ENCODE data around the gene TSPAN31.

TSPAN31 gene

GRCh38 chr12:57722716-57723629 is 21.9 kb upstream of the TSPAN31 start:
- no peak for DNase-seq (ENCODE audit: low spot score)

GRCh38 chr12:57723630-57723962 is 21.2 kb upstream of the TSPAN31 start:
- DNase-seq (ENCODE audit: low spot score), result no peak

- no peak for DNase-seq (ENCODE audit: low spot score)
These were observed 20.6 kb upstream of the TSPAN31 start for GRCh38 chr12:57724003-57724935.

GRCh38 chr12:57724936-57725740 is 19.7 kb upstream of the TSPAN31 start:
- DNase-seq (ENCODE audit: low spot score), result no peak

DNA sequence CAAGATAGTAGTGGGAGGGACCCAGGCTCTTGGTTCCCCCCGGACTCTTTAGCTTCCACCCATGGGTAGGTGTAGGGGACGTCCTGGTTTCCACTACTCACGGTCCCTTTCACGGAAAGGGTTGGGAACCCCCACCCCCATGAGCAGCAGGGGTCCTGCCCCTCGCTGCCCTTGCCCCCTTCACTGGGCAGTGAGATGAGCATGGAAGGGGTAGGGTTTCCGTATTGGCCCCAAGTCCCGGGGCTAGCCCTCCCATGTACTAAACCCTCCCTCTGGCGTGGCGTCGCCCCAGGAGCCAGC is 19.0 kb upstream of the TSPAN31 start:
- DNase-seq (ENCODE audit: low spot score), result no peak

DNA sequence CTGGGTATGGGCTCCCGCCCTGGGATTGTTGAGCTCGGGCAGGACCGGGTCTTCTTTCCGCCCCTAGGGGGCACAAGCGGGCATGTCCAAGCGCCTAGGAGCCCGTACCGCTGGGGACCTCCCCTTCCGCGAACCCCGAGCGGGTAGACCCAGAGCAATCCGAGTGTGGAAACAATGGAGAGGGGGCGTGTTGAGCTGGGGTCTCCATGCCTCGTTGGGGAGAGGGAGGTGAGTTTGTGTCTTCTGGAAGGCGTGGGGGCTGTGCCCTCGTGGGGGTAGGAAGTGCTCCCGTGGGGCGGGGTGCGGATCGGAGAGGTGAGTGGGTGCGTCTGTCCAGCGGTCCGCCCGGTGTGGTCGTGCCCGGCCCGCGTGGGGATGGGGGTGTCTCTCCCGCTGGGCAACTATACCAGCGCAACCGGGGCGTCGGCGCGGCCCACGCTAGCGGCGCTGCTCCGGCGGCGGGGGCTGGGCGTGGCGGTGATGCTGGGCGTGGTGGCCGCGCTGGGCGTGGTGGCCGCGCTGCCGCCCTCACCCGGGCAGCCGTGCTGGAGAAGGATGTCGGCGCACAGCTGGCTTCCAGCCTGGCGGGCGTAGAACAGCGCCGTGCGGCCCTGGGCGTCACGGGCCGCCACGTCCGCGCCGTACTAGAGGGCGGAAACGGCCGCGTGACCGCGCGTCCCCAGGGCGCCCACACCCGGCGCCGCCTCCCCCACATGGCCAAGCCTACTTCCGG is 18.5 kb upstream of the TSPAN31 start:
- peak; percentile 88 for DNase-seq (ENCODE audit: low spot score)

- DNase-seq (ENCODE audit: low spot score), result no peak
These were observed 17.7 kb upstream of the TSPAN31 start for GRCh38 chr12:57726884-57727757.

DNA sequence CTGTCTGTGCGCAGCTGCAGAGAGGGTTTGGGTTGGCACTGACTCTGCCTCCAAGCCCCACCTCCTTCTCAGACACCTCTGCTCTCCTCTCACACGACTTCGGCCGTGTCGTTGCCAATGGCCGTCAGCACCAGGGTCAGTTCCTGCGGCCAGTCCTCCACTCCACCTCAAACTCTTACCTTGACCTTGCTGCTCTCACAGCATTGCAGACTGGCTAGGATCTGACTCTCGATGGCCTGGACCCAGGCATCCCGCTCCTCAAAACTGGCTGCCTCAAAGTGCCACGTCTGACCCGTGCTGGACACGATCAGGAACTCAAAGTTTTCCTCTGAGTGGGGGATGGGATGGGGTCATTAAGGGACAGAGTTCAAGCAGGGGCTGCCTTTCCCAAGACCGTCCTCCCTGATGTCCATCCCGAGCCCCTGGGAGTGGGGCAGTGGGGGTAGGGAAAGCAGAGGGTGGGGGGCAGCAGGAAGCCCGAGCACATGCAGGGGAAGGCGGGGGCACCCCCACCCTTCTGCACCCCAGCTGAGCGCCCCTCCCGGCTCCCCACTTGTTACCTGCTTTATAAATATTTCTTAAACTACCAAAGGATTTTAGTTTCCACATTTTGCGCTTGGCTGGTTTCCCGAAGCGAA is 17.0 kb upstream of the TSPAN31 start:
- DNase-seq (ENCODE audit: low spot score), result no peak

- DNase-seq (ENCODE audit: low spot score), result no peak
These were observed 15.5 kb upstream of the TSPAN31 start for GRCh38 chr12:57729321-57729844.

DNA sequence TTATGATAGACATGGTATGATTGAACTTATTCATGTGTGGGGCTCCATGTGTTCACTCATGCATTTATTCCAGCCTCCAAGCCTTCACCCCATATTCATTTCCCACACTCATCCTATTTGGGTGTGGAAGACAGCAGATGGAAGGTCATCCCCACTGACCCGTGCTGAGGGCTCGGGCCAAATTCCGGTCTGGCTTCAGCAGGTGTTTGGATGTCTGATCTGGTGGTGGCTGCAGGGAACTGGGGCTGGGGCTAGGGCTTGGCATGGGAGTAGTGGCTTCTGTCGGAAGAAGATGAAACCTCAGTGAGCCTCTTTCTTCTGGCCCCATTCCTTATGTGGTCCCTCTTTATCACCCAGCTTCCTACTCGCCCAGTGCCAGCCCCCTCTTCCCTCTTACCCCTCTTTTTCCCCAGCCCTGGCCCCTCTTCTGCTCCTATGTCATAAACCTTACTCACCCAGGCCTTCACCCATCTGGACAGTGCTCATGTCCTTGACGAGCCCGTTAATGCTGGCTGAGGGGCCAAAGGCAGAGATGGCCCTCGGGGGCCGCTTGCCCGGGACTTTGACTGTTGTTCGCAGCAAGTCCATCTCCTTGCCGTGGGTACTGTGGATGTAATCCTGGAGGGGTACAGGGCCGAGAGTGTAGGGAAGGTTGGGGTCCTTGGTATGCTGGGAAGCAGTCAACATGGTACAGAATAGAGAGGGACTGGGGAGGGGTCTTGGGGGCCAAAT is 14.3 kb upstream of the TSPAN31 start:
- DNase-seq (ENCODE audit: low spot score), result no peak

DNA sequence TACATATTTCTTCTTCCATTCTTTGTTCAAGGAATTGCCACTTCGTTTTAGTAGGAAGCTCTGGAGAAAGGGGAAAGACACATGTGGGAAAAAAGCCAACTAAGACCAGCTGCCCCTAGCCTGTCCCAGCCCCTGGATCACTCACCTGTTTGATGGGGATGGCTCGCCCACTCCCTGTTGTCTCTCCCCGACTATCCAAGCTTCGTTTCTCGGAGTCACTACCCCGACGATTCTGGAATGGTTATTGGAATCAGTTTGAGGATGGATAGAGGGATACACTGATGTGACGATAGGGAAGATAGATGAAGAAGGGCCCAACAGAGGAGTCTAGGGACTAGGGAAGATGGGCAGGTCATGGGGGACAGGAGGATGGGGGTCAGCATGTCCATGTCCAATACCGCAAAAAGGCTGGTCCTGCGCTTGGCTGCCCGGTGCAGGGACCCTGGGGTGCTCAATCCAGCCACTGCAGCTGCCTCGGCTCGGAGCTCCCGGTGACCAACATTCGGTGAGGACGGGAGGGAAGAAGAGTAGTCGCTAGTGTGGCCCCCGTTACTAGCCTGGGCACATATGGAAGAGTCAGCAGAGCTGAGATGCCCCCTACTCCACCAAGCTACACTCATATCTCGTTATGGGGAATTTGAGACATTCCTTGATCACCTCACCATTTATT is 13.3 kb upstream of the TSPAN31 start:
- no peak for DNase-seq (ENCODE audit: low spot score)

- DNase-seq (ENCODE audit: low spot score), result no peak
These were observed 12.6 kb upstream of the TSPAN31 start for GRCh38 chr12:57732270-57732669.

GRCh38 chr12:57732726-57733593 is 11.9 kb upstream of the TSPAN31 start:
- DNase-seq (ENCODE audit: low spot score), result no peak

- DNase-seq (ENCODE audit: low spot score), result no peak
These were observed 10.9 kb upstream of the TSPAN31 start for GRCh38 chr12:57733928-57734327.

DNA sequence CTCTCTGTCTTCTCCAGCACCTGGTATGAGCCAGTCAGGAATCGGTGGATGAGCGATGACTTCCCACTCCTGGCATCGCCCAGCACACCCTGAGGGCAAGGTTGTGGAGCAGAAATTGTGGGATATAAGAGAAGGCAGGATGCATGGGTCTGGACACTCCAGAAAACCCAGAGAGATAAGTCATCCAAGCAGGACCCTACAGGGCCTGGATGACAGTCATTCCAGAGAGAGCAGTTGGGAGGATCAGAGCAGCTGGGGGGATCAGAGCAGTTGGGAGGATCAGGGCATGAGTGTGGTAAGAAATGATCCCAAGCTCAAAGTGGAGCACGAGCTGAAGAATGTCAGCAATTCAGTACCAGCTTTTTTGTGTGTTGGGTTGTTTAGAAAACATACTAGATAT is 10.2 kb upstream of the TSPAN31 start:
- no peak for DNase-seq (ENCODE audit: low spot score)

- DNase-seq (ENCODE audit: low spot score), result no peak
These were observed 9.5 kb upstream of the TSPAN31 start for GRCh38 chr12:57735198-57735855.

Measured in SW480 (cell line).